NCI-H2171 (cell line): ENCODE data around the gene TPI1.
"Not testable (repeated sequence)": the region's sequence is repeated elsewhere in the genome, so short reads cannot be mapped to it uniquely, and the experiment has no call there.

Source experiments
- DNase-seq: peaks from one replicate; lab custom pipeline; 2025; lab: John Stamatoyannopoulos, UW

Gene TPI1

GRCh38 chr12:6894321-6894720, 27.0 kb downstream of the TPI1 start:
- DNase-seq = no peak

GRCh38 chr12:6896846-6897435, 29.6 kb downstream of the TPI1 start:
- DNase-seq = peak; percentile 31

- no peak for DNase-seq
These were observed 32.1 kb downstream of the TPI1 start for GRCh38 chr12:6899427-6899826.

- peak; percentile 56 for DNase-seq
These were observed 32.6 kb downstream of the TPI1 start for GRCh38 chr12:6899837-6900519.

- no peak for DNase-seq
These were observed 35.1 kb downstream of the TPI1 start for GRCh38 chr12:6902448-6902847.

- no peak for DNase-seq
These were observed 36.4 kb downstream of the TPI1 start for GRCh38 chr12:6903722-6904121.

GRCh38 chr12:6904280-6905276, 37.2 kb downstream of the TPI1 start, which contains the start of gene LRRC23:
TSS of gene LRRC23 (plus strand) at chr12:6904822. CDS start at chr12:6905634, 812 bp downstream.
- DNase-seq = peak; percentile 100

- no peak for DNase-seq
These were observed 38.2 kb downstream of the TPI1 start for GRCh38 chr12:6905414-6906040.

- not testable (repeated sequence) for DNase-seq
These were observed 40.8 kb downstream of the TPI1 start for GRCh38 chr12:6908141-6908540.

GRCh38 chr12:6909421-6910145, 42.3 kb downstream of the TPI1 start:
- DNase-seq = peak; percentile 46

GRCh38 chr12:6912164-6912935, 45.0 kb downstream of the TPI1 start:
- DNase-seq = no peak

- DNase-seq = peak; percentile 100
These were observed 47.1 kb downstream of the TPI1 start, which contains the start of gene ENO2 for GRCh38 chr12:6914246-6914946. TSS of gene ENO2 (plus strand) at chr12:6914580. CDS start at chr12:6915833, 1,253 bp downstream.

GRCh38 chr12:6914947-6915788, 47.8 kb downstream of the TPI1 start:
- DNase-seq = peak; percentile 89

- no peak for DNase-seq
These were observed 48.5 kb downstream of the TPI1 start for GRCh38 chr12:6915789-6916285.

- no peak for DNase-seq
These were observed 49.3 kb downstream of the TPI1 start for GRCh38 chr12:6916426-6917200.

GRCh38 chr12:6917491-6918231, 50.3 kb downstream of the TPI1 start:
- no peak for DNase-seq

- no peak for DNase-seq
These were observed 52.3 kb downstream of the TPI1 start for GRCh38 chr12:6919588-6919987.
